Gastroesophageal sphincter (tissue), 4 donors: ENCODE measurements around the gene PLCB1. TPM values are rescaled to one million over a fixed set of nuclear protein-coding genes. Genes with fewer than 3 reads are reported as not detected.

ENCODE experiments used
- ATAC-seq: fragments of 150-250 bp; one replicate; pipeline ENCODE4 v1.9.1; 2016; ENCODE audit warnings: mild to moderate bottlenecking, moderate library complexity
- H3K27ac ChIP-seq, 4 donors: fragments of 200-600 bp; sonication (generic) in 3 of 4; 1 replicate in 3 of 4; 2 replicates in 1 of 4; pipeline ENCODE4 v1.5.1; 2016 to 2019
- H3K27me3 ChIP-seq: fragments of 200-600 bp; sonication (generic); one replicate; pipeline ENCODE4 v1.5.1; 2019
- H3K36me3 ChIP-seq, 2 donors: fragments of 200-600 bp; sonication (generic); one replicate each; pipeline ENCODE4 v1.5.1; 2019; ENCODE audit warnings: control low read depth in 1 of 2
- H3K4me1 ChIP-seq, 3 donors: fragments of 200-600 bp; sonication (generic); 1 replicate in 2 of 3; 2 replicates in 1 of 3; pipeline ENCODE4 v1.5.1; 2016 to 2019; ENCODE audit warnings: control low read depth in 2 of 3
- H3K4me3 ChIP-seq, 2 donors: fragments of 200-600 bp; sonication (generic); one replicate each; pipeline ENCODE4 v1.5.1; 2019; ENCODE audit warnings: mild to moderate bottlenecking in 1 of 2, moderate library complexity in 1 of 2
- H3K9me3 ChIP-seq, 3 donors: fragments of 200-600 bp; sonication (generic); one replicate each; pipeline ENCODE4 v1.5.1; 2017 to 2019; ENCODE audit warnings: control low read depth in 2 of 3
- CTCF ChIP-seq, 4 experiments: fragments of 200-600 bp in 2 of 4; fragments of 450-650 bp in 2 of 4; sonication (generic) in 1 of 4; IDR thresholded peaks; one replicate each; pipeline ENCODE4 v1.5.1; 2017 to 2019; ENCODE audit warnings: antibody characterized with exemption in 4 of 4, mild to moderate bottlenecking in 2 of 4, moderate library complexity in 2 of 4
- EP300 ChIP-seq: sonication (generic); formaldehyde crosslinking; IDR thresholded peaks from one replicate; pipeline ENCODE4 v1.6.1; 2017; ENCODE audit warnings: antibody characterized with exemption, mild to moderate bottlenecking
- POLR2A ChIP-seq, 2 donors: fragments of 450-650 bp; IDR thresholded peaks; one replicate each; pipeline ENCODE4 v1.6.1; 2017; ENCODE audit warnings: antibody characterized with exemption in 2 of 2, mild to moderate bottlenecking in 2 of 2, moderate library complexity in 1 of 2
- POLR2AphosphoS5 ChIP-seq: sonication (generic); formaldehyde crosslinking; IDR thresholded peaks from one replicate; pipeline ENCODE4 v1.6.1; 2017; ENCODE audit warnings: antibody characterized with exemption
- WGBS, 2 donors: methylation state at CpG; one replicate each; pipeline ENCODE4 v1.1.5; 2018; ENCODE audit warnings: low coverage in 1 of 2; 5-methylcytosine and 5-hydroxymethylcytosine counted together
- total RNA-seq, 4 donors: library from RNA; depleted of rRNA; stranded (reverse); fragments of >200 nt; gene quantifications; one replicate each; pipeline ENCODE4 v1.1.0, GENCODE V29; 2016

Gene PLCB1
- total RNA-seq, 4 donors from 2014 or later: 60.8 to 104 (median 69.0) TPM

- no peak for ATAC-seq
Observed at GRCh38 chr20:8891039-8891438, 759.0 kb downstream of the PLCB1 start.

GRCh38 chr20:8895472-8895871, 763.4 kb downstream of the PLCB1 start:
- peaks cover 0 to 23% (median 0%) of the 10 kb centered on the region in 3 donors for H3K9me3 ChIP-seq
- no peak for TF ChIP-seq POLR2A (IDR thresholded peaks at IDR 0.05)
- TF ChIP-seq POLR2AphosphoS5: no peak
- TF ChIP-seq EP300: no peak
- no peak for TF ChIP-seq CTCF (IDR thresholded peaks at IDR 0.05)
- H3K36me3 ChIP-seq: no peaks in the 10 kb centered on the region

More at GRCh38 chr20:8891039-8891438, 759.0 kb downstream of the PLCB1 start:
- Histone ChIP-seq H3K9me3 (peaks cover 0 to 28% (median 0%) of the 10 kb centered on the region in 3 donors), H3K27me3 (no peaks in the 10 kb centered on the region), H3K27ac (no peak overlapping the region), H3K4me1 (no peaks in the 10 kb centered on the region), H3K4me3 (no peak overlapping the region), H3K36me3 (no peaks in the 10 kb centered on the region)
- no peak for TF ChIP-seq POLR2AphosphoS5
- TF ChIP-seq EP300: no peak
- TF ChIP-seq POLR2A (IDR thresholded peaks at IDR 0.05): no peak
- WGBS, 2 donors: 82 to 93% methylated on average over 1 of the region's 1 CpG

GRCh38 chr20:8898823-8899222, 766.8 kb downstream of the PLCB1 start:
- ATAC-seq: no peak
- Histone ChIP-seq H3K4me3 (no peak overlapping the region), H3K4me1 (peaks cover 3 to 22% (median 8%) of the 10 kb centered on the region in 3 donors), H3K9me3 (peaks cover 0 to 23% (median 0%) of the 10 kb centered on the region in 3 donors), H3K27ac (no peak overlapping the region), H3K27me3 (no peaks in the 10 kb centered on the region), H3K36me3 (no peaks in the 10 kb centered on the region)
- no peak for TF ChIP-seq EP300
- TF ChIP-seq CTCF (IDR thresholded peaks at IDR 0.05): no peak
- TF ChIP-seq POLR2A (IDR thresholded peaks at IDR 0.05): no peak
- TF ChIP-seq POLR2AphosphoS5: no peak

More at GRCh38 chr20:8895472-8895871, 763.4 kb downstream of the PLCB1 start:
- ATAC-seq: no peak
- Histone ChIP-seq H3K4me1 (no peaks in the 10 kb centered on the region), H3K4me3 (no peak overlapping the region), H3K27me3 (no peaks in the 10 kb centered on the region), H3K27ac (no peak overlapping the region)

GRCh38 chr20:8901237-8902025, 769.4 kb downstream of the PLCB1 start:
- H3K36me3 ChIP-seq: no peaks in the 10 kb centered on the region
- H3K27ac ChIP-seq: peak overlapping the region; percentile 62 to 73 (median 69)
- ATAC-seq: peak; percentile 80
- peaks cover 3 to 27% (median 8%) of the 10 kb centered on the region in 3 donors for H3K4me1 ChIP-seq
- TF ChIP-seq EP300 (peak; percentile 55), POLR2AphosphoS5 (peak; percentile 70), CTCF (IDR thresholded peaks at IDR 0.05) (no peak)
- no peak overlapping the region for H3K4me3 ChIP-seq
- peaks cover 0 to under 1% (median 0%) of the 10 kb centered on the region in 3 donors for H3K9me3 ChIP-seq
- H3K27me3 ChIP-seq: no peaks in the 10 kb centered on the region
- 19 to 37% methylated on average over 7 to 8 of the region's 8 CpGs for WGBS, 2 donors

GRCh38 chr20:8903655-8904605, 771.9 kb downstream of the PLCB1 start:
- Histone ChIP-seq H3K27me3 (no peaks in the 10 kb centered on the region), H3K36me3 (no peaks in the 10 kb centered on the region), H3K9me3 (no peaks in the 10 kb centered on the region), H3K4me1 (peaks cover 3 to 27% (median 8%) of the 10 kb centered on the region in 3 donors), H3K27ac (no peak overlapping the region), H3K4me3 (no peak overlapping the region)
- WGBS, 2 donors: 28 to 31% methylated on average over 2 of the region's 2 CpGs
- TF ChIP-seq EP300: no peak
- TF ChIP-seq POLR2AphosphoS5: no peak
- TF ChIP-seq POLR2A (IDR thresholded peaks at IDR 0.05): no peak
- no peak for TF ChIP-seq CTCF (IDR thresholded peaks at IDR 0.05)
- ATAC-seq: no peak
